Myocyte (in vitro differentiated cells): ENCODE measurements around the gene UGCG. TPM values are rescaled to one million over a fixed set of nuclear protein-coding genes. Genes with fewer than 3 reads are reported as not detected.
A peak's percentile ranks its signal among the peaks of the same experiment; 100 is the strongest.
"Not testable (repeated sequence)": the region's sequence is repeated elsewhere in the genome, so short reads cannot be mapped to it uniquely, and the experiment has no call there.

ENCODE experiments used
- DNase-seq: peaks from one replicate; pipeline ENCODE4 v3.0.0-alpha.2; 2012; ENCODE audit warnings: low read depth
- total RNA-seq: library from RNA; depleted of rRNA; stranded (reverse); fragments of >200 nt; gene quantifications from 2 replicates; pipeline ENCODE4 v1.2.3, GENCODE V29; 2014

Gene UGCG
- total RNA-seq, 1 donor from 2014 or later, result 124 TPM

- DNase-seq, result peak; percentile 50
These were observed 21.4 kb downstream of the UGCG start for GRCh38 chr9:111917980-111918379.

DNA sequence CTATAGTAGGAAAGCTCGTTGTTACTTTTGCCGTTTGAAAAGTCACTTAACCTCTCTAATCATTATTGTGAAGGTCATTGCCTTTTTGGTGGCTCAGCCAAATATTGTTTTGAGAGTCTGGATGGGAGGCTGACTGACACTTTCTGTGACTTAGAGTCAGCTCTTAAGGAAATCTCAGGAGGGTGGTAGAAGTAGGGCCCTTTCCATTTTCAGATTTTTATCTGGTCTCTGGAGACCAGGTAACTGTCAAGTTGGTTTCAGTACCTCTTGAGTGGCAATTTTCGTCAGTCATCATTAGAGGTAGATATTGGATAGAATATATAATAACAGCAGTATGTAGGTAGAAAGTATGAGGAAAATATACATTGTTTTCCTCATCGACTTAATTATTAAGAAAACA lies 23.3 kb downstream of the UGCG start:
- DNase-seq, result no peak

DNA sequence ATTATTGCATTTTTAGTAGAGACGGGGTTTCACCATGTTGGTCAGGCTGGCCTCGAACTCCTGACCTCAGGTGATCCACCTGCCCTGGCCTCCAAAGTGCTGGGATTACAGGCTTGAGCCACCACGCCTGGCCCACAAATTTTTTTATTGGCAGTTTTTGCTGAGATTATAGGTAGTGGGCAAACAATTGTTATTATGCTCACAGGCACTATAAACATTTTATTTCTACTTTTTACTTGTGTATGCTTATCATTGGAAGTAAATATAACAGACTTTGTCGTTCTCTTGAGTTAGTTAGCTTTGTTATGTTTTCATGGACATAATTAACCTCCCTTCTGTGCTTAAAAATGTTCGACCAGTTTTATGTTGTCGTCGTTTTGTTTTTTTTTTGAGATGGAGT lies 23.9 kb downstream of the UGCG start:
- DNase-seq, result no peak

DNA sequence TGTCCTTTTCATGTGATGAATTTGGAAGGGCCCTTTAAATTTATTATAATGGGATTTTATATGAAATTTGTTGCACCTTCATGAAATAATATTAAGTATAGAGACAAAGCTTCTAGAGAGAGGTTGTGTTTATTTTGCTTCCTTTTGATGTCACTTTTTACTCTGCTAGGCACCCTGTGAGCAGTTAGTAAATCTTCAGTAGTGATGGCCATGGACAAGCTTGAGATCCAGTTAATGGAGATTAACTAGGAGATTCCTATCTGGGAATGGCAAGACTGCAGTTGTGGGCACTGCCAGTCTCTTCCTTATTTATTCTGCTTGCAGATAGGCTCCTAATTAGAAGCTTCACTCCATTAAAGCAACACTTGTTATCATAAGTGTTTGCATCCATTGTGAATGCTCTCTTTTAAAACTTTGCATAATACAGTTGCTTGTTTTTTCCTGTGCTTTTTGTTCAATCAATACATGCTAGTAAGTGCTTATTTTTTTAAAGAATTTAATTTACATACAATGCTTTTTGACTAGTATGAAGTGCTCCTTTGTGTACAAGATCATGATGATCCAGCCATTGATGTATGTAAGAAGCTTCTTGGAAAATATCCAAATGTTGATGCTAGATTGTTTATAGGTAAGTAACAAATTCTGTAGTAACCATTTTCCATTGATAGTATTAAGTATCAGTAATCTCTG lies 25.9 kb downstream of the UGCG start:
- DNase-seq, result no peak

GRCh38 chr9:111924281-111924680 lies 27.7 kb downstream of the UGCG start:
- DNase-seq, result no peak

GRCh38 chr9:111925017-111925770 lies 28.6 kb downstream of the UGCG start:
- DNase-seq, result no peak

DNA sequence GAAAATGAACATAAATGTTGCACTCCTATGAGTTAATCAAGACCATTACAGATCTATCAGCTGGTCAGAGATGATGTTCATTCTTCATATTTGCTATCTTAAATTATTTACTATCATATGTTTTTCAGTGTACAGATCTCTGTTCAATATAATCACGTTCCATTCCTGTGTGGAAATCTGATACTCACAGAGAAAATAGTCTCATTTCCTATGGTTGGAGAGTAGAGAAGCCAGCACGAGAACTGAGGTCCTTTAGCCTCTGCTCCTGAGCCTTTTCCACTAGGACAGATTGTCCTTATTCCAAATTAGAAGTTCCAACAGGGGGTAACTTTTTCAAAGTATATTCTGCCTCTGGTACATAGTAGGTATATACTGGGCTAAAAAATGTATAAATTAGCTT lies 29.2 kb downstream of the UGCG start:
- DNase-seq, result peak; percentile 60

DNA sequence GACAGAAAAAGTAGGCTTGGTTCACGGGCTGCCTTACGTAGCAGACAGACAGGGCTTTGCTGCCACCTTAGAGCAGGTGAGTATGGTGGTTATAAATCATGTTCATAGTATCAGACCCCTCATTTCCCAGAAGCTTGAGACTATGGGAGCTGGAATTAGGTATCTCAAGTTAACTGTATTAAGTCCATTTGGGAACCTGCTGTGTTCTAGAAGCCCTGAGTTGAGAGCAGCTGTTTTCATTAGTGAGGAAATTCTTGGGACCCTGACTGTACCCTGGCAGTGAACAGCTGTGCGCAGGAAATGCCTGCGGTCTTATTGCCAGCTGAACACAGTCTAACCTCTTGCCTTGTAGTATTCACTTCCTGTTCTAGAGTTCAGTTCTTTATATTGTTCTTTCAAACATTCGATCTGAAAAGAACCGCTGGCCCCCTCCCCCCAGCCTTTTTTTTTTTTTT lies 29.8 kb downstream of the UGCG start:
- DNase-seq, result peak; percentile 98

DNA sequence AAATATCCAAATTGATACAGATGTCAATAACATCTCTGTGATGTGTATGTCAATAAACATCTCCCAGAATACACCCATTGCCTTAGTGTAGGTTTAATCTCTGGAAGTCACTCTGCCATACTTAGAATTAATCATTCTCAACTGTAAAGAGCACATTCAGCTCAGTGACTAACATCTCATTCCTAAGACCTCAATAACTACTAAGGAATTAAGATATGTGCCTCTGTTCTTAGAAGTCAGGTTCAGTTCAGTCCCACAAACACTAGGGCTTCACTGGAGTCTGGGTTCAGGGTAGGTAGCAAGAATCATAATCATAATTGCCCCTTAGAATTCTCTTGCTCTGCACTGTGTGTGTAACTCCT lies 31.7 kb downstream of the UGCG start:
- no peak for DNase-seq

DNA sequence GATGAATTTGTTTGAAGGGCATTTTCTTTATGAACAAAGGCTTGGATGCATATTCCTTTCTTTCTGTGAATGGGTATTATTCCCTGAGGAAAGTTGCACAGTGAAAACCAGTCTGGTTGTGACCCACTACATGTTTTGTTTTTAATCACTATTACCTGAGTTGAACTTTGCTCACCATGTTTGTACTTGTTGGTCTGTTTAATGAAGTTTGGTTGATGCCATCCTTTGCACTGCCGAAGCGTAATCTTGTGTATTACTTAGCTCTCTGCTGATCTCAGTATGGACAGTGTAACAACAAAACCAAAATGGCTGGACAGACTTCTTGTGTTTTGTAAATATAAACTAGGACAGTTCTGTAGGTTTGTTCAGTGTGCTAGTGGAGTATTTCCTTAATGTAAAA lies 38.1 kb downstream of the UGCG start:
- DNase-seq, result no peak

- DNase-seq, result no peak
These were observed 39.8 kb downstream of the UGCG start for GRCh38 chr9:111936391-111936790.

GRCh38 chr9:111937301-111937700 lies 40.7 kb downstream of the UGCG start:
- DNase-seq, result no peak

GRCh38 chr9:111937781-111938426 lies 41.3 kb downstream of the UGCG start:
- peak; percentile 56 for DNase-seq

GRCh38 chr9:111938427-111938800 lies 41.8 kb downstream of the UGCG start:
- no peak for DNase-seq

DNA sequence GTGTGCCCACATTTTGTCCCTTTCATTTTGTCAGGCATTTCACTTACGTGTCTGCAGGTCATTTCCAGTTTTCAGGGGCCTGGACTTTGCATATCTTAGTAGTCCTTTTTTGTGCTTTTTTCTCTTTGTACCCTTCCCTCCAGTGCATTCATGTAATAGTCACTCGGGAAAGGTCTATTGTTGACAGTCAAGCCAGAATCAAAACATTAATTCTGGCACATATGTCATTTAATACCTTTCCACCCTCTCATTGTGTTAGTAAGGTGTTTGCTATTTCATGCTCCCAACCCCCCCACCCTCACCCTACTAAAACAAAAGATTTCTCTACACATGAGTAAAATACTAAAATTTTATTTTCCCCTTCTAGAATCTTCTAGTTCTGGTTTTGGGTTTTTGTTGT lies 42.7 kb downstream of the UGCG start:
- DNase-seq, result no peak

- no peak for DNase-seq
These were observed 44.1 kb downstream of the UGCG start for GRCh38 chr9:111940697-111941096.

DNA sequence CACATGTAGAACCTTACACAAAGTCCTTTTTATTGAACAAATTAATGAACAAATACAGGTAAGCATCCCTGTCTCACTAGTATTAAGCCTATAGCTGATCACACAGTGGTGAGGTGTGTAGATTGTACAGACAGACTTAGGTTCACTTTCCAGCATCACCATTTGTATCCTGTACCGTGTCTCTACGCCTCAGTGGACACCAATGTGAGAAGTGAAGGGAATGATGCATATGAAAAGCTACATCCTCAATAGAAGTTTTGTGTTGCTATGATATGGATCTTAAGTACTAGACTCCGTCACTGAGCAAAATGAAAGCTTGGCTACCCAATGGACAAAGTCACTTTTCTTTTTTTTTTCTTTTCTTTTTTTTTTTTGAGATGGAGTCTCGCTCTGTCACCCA lies 46.6 kb downstream of the UGCG start:
- DNase-seq, result no peak

GRCh38 chr9:111943746-111944145 lies 47.1 kb downstream of the UGCG start:
- DNase-seq, result no peak

DNA sequence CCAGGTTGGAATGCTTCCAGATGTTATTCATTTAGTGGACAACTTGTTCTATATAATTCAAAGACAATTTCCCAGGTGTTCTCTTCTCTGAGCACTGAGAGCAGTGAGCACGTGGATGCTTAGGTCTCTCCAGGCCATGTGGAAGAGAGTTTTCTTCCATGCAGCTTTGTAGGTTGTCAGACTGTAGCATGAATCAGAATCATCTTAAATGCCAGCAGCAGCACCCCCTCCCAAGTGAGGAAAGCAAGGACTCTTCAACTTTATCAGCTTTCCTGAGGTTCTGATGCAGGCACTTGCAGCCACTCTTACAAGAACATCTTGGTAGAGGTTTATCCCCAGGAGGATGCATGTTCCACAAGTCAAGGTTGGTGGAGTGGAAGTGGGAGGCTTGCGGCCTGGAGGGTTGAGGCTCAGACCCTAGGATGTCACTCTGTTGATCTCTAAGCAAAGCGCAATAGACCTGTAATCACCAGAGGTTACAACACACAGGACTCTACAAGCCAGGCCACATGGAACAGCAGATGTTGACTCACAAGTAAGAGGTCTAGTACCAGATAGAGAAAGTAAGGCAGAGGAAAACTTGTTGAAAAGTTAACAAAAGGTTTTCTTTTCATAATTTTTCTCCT lies 47.7 kb downstream of the UGCG start:
- DNase-seq, result no peak

GRCh38 chr9:111945216-111945615 lies 48.6 kb downstream of the UGCG start:
- peak; percentile 94 for DNase-seq

GRCh38 chr9:111948109-111948508 lies 51.5 kb downstream of the UGCG start:
- DNase-seq, result not testable (repeated sequence)

GRCh38 chr9:111948951-111949350 lies 52.3 kb downstream of the UGCG start:
- DNase-seq, result no peak
